ENCODE data around the gene FFAR1.

The FFAR1 gene

DNA sequence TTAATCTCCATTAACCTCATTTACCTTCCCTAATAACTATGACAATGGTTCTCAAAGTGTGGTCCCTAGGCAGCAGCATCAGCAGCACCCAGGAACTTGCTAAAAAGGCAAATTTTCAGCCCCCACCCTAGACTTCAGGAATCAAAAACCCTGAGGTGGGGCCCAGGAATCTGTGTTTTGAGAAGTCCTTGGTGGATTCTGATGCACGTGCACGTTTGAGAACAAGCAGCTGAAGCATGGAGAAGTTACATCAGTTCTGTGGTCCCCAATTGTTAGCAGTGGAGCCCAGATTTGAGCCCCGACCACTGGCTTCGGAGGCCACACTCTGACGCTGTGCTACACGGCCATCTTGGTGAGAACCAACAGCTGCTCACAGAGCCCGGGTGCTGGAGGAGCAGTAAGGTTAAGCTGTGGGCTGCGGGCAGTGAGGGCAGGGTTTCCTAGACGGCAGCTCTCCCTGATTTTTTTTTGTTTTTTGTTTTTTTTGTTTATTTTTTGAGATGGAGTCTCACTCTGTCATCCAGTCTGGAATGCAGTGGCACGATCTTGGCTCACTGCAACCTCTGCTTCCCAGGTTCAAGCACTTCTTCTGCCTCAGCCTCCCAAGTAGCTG, 32.7 kb upstream of the FFAR1 start:
- DNase-seq (ENCODE audit: low read depth in 2 of 2, low spot score in 1 of 2) = no peak

DNA sequence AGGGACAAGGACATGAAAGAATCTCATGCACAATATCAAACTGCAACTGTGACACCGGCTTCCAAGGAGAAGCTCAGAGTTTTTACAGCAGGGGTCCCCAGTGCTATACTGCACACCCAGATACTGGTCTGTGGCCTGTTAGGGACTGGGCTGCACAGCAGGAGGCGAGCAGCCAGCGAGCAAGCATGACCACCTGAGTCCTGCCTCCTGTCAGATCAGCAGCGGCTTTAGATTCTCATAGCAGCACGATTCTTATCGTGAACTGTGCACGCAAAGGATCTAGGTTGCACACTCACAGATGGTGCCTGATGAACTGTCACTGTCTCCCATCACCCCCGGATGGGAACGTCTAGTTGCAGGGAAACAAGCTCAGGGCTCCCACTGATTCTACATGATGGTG, 31.8 kb upstream of the FFAR1 start:
- DNase-seq (ENCODE audit: low read depth in 2 of 2, low spot score in 1 of 2) = no peak

DNA sequence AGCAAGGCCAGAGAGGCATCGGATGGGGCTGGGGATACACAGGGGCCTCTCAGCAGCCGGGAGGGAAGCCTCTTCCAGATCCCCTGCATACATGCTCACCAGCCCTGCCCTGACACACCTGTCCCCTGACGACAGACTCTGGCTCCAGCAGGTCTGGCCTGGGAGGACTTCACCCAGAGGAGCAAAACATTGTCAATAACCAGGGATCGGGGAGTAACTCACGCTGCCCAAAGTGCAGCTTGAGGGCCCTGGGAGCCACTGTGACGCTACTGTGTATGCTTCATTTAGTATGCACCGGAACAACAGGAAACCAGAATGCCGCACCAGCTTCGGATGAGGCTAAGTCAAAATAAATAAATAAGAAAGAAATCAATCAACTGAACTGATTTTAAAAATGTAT, 31.1 kb upstream of the FFAR1 start:
- DNase-seq (ENCODE audit: low read depth in 2 of 2, low spot score in 1 of 2) = no peak

DNA sequence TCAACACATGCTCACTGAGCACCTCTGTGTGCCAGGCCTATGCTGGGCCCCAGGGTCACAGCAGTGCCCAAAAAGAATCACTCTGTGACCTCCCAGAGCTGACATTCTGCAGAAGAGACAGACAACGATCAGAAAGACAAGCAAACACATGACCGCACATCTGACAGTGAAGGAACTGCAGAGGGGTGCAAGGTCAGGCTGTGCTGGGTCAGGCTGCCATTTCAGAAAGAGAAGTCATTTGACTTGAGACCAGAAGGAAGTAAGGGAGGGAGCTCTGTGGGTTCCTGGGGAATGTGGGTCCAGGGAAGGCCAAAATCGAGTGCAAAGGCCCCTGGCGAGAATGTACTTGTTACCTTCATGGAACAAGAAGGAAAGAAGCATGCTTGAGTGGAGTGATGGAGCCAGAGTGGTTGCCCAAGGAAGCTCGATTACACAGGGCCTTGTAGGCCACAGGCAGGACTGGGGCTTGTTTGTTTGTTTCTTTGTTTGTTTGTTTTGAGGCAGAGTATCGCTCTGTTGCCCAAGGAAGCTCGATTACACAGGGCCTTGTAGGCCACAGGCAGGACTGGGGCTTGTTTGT, 30.1 kb upstream of the FFAR1 start:
- DNase-seq (ENCODE audit: low read depth in 2 of 2, low spot score in 1 of 2) = no peak

DNA sequence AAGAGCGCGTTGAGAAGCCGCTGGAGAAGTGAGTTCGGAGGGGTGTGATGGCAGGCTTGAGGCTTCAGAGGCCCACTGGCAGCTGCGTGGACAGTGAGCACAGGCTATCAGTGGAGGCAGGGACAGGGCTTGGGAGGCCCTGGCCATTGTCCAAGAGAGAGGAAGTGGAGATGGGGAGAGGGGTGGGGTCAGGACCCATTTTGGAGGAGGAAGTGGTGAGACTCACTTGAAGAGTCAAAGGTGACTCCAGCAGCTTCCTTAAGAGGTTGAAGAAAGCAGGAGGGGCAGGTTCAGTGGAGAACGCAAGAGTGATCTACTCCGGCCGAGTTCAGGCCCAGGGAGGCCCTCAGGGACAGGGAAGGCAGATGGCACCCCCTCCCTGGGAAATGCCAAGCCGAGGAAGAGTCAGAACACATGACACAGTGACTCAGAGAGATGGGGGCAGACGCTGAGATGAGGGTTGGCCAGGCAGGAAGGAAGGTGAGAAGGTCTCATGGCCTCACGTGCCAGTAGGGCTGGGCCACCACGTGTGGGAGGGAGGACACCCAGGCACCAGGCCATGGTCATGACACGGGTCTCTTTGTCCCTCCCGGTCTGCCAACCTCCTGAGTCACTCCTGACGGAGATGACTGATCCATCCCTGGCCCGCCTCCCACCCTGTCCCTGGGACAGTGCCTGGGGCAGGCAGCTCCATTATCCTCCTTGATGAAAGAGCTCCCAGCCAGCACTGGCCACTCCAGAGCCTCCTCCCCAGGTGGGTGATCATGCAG, 28.8 kb upstream of the FFAR1 start:
- no peak for DNase-seq (ENCODE audit: low read depth in 2 of 2, low spot score in 1 of 2)

DNA sequence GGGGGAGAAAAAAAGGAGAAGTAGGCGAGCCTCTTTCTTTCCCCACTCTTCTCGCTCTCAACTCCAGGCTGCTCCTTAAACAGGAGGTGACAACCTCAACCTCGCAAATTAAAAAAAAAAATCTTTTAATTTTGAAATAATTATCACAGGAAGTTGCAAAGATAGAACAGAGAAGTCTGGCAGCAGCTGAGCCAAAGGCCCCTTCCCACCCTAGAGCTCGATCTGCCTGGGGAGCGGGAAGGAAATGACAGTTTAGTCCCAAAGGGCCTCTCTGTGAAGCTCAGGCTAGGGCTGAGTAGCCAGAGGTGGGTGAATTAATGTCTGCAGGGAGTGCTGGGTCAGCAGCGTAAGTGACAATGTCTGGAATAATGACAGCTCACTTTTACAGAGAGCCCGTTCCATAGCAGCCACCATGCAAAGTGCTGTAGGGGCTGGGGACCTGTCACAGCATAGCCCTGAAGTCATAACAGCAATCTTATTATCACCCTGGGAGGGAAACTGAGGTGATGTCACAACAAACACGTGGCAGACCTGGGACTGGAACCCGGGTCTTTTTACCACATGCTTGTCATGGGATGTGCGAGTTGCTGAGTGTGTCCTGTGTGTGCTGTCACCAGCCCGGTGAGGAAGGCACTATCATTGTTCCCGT, 27.5 kb upstream of the FFAR1 start:
- DNase-seq (ENCODE audit: low read depth in 2 of 2, low spot score in 1 of 2) = no peak

DNA sequence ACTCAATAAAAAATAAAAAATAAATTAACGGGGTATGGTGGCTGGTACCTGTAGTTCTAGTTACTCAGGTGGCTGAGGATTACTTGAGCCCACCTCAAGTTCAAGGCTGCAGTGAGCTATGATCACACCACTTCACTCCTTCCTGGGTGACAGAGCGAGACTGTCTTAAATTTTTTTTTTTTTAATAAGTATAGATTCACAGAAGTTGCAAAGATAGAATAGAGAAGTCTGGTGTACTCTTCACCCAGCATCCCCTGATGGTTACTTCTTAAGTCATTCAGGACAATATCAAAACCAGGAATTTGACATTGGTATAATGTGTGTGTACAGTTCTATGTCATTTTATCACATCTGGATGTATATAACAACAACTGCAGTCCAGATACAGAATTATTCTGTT, 26.4 kb upstream of the FFAR1 start:
- DNase-seq (ENCODE audit: low read depth in 2 of 2, low spot score in 1 of 2) = no peak

DNA sequence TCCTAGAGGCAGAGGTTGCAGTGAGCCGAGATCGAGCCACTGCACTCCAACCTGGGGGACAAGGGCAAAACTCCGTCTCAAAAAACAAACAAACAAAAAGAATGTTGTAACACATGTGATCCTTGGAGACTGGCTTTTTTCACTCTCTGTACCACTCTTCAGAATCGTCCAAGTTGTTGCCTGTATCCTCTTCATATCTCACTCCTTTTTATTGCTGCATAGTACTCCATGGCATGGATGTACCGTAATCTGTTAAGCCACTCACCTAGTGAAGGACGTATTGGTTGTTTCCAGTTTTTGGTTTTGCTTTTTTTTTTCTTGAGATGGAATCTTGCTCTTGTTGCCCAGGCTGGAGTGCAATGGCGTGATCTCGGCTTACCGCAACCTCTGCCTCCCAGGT, 25.7 kb upstream of the FFAR1 start:
- no peak for DNase-seq (ENCODE audit: low read depth in 2 of 2, low spot score in 1 of 2)

DNA sequence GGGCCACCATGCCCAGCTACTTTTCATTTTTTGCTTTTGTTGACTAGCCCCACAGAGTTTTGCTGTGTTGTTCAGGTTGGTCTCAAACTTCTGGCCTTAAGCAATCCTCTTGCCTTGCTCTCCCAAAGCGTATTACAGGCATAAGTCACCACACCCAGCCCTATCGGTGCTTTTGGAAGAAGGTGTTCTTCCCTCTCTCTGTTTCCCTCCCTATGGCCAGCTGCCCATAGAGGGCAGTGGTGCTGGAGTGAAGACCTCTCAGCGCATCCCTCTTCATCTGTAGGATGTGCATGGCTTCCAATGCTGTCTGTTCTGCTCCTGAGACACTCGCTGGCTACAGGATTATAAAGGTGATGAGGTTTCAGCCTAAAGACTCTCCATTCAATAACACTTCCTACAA, 20.1 kb upstream of the FFAR1 start:
- no peak for DNase-seq (ENCODE audit: low read depth in 2 of 2, low spot score in 1 of 2)

DNA sequence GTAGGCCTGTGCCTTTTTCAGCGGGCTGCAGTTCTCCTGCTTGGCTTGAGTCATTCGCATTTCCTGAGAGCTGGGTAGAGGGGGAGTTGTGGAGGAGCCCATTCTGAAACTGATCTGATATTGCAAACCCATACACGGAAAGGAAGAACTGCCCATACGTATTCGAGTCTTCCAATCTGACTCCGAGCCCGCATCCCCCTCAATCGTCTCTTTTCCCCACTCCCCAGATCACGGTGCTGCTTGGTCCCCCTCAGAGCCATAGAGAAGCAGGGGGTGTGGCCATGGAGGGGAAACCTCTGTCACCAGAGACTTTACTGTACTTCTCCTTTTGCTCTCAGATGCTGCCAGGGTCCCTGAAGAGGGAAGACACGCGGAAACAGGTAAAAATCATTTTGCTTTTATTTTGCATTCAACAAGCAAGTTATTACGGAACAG, 18.8 kb upstream of the FFAR1 start, which contains the start of gene CD22:
Gene CD22 (plus strand): TSS at position 337 of the 435 bp plus-strand sequence. CDS start 2,854 bp downstream, outside the sequence.
- no peak for DNase-seq (ENCODE audit: low read depth in 2 of 2, low spot score in 1 of 2)

DNA sequence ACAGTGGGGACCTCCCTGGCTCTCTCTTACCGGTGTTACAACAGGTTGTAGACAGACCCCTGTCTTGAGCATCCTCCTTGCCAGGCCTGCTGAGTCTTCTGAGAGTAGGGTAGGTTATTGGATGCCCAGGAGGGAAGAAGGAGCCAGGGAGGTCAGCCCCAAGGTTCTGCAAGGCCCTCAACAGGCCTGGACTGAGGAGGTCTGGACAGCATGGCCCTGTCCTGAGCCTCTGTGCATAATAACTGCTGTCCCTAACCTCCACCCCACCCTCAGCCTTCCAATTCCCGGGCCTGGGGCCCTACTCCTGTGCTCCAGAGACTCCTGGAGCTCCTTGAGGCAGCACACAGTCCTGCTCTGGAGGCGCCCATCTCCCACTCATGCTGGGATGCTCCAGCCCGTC, 18.4 kb upstream of the FFAR1 start:
- DNase-seq (ENCODE audit: low read depth in 2 of 2, low spot score in 1 of 2) = no peak

DNA sequence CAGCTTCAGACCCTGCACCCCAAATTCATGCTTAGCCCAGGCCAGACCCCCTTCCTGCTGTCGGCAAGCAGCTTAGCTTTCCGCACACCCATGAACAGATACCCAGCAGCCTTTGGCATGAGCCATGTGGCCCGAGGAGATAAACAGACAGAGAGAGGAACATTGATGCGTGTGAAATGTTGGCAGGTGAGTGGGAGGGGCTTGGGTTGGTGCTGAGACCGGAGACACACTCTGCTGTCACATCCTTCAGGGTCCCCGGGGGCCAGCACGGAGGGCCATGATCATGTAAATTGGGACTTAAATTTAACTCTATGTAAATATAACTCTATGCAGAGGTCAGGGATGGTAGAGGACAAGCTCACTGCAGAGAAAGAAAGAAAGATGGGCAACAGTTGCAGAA, 17.2 kb upstream of the FFAR1 start:
- no peak for DNase-seq (ENCODE audit: low read depth in 2 of 2, low spot score in 1 of 2)

DNA sequence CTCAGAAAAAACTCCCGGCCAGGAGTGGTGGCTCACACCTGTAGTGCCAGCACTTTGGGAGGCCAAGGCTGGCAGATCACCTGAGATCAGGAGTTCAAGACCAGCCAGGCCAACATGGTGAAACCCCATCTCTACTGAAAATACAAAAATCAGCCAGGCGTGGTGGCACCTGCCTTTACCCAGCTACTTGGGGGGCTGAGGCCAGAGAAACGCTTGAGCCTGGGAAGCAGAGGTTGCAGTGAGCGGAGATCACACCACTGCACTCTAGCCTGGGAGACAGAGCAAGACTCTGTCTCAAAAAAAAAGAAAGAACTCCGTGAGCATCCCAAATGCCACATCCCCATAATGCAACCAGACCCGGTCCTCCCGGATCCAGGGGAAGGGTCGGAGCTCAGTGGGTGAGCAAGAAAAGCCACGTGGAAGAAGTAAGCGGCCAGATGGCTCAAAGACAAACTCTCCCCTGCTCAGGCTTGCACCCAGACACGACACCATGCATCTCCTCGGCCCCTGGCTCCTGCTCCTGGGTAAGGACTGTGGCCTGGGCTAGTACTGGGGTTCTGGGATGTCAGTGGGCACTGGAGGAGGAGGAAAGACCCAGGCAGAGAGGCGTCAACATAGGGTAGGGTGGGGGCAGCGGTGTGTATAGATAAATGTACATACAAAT, 16.0 kb upstream of the FFAR1 start:
- DNase-seq (ENCODE audit: low read depth in 2 of 2, low spot score in 1 of 2) = no peak

DNA sequence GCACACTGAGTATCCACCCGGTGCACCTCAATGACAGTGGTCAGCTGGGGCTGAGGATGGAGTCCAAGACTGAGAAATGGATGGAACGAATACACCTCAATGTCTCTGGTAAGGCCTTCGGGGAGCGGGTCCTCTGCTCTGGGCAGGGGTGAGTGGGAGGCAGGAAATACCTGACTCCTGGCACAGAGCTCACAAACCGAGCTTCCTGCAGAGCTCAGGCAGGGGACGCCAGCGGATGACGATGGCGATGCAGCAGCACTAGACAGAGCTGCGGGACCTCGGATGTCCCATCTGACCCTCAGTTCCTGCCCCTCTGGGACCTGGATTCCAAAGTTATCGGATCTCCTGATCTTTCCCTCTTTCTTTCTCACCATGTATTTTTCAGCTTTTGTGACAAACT, 14.9 kb upstream of the FFAR1 start:
- no peak for DNase-seq (ENCODE audit: low read depth in 2 of 2, low spot score in 1 of 2)

DNA sequence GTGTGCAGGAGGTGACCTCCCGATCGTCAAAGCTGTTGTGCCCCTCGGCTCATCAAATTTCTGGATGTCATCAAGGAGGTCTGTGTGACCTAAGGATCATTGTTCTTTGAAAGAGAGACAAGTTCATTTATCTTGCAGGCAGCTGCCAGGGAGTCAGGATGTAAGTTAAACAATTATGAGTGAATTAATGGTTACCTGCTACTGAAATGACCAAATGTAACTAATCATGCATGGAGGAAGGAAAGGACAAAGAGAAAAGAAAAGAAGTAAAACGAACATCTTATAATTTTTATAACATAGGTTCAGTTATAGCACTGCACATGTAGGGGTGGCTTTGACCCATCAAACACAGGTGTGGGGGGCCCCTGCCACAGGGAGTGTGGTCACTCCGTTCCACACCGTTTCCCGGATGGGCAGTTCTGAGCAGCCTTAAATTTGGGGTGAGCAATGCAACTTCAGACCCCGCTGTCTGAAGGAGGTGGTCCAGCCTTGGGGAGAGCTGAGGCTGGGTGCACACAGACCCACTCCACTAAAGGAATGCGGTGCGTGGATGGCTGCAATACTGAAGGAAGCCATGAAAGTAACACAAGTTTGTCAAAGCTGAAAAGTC, 13.5 kb upstream of the FFAR1 start:
- no peak for DNase-seq (ENCODE audit: low read depth in 2 of 2, low spot score in 1 of 2)

DNA sequence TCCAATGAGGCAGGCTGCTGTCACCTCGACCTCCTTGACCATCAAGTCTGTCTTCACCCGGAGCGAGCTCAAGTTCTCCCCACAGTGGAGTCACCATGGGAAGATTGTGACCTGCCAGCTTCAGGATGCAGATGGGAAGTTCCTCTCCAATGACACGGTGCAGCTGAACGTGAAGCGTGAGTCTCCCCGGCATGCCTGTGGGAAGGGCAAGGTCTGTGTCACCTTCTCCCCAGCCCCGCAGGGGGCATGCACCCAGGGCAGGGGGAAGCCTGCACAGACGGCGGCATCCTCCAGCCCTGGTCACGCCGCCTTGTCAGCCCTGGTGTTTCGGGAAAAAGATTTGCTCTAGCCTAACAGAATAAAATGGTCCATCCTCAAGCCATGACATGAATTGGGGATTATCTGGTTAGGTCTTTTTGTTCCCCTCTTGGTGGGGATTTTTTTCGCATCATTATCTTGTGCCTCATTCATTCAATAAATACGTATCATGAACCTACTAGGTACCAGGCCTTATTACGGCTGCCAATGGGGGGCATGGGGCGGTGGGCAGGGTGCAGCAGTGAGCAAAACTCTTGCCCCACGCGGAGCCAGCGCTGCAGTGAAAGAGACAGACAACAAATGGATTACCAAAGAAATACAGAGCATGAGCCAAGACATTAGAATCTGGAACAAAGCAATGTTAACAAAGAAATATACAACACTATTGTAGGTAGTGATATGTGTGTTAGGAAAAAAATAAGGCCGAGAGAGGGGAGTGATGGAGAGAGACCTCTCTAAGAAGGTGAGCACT, 11.3 kb upstream of the FFAR1 start:
- DNase-seq (ENCODE audit: low read depth in 2 of 2, low spot score in 1 of 2) = no peak

DNA sequence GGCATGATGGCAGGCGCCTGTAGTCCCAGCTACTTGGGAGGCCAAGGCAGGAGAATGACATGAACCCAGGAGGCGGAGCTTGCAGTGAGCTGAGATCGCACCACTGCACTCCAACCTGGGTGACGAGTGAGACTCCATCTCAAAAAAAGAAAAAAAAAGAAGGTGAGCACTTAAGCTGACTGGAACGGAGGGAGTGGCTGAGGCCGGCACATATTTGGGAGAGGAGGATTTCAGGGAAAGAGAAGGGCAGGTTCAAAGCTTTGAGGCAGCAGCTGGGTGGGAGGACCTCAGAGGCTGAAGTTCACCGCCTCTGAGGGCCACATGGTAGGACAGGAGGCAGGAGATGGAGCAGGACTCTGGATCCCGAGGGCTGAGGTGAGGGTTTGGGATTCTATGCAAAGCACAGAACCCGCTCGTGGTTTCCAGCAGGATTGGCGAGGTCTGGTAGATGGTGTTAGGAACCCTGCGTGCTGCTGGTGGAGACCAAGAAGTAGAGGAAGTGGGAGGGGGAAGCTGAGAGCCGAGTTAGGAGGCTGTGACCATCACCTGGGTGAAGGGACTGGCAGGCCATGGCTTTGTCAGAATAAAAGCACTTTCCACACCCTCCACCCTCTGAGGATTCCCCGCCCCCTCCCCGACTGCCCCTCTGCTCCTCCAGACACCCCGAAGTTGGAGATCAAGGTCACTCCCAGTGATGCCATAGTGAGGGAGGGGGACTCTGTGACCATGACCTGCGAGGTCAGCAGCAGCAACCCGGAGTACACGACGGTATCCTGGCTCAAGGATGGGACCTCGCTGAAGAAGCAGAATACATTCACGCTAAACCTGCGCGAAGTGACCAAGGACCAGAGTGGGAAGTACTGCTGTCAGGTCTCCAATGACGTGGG, 10.4 kb upstream of the FFAR1 start:
- no peak for DNase-seq (ENCODE audit: low read depth in 2 of 2, low spot score in 1 of 2)

DNA sequence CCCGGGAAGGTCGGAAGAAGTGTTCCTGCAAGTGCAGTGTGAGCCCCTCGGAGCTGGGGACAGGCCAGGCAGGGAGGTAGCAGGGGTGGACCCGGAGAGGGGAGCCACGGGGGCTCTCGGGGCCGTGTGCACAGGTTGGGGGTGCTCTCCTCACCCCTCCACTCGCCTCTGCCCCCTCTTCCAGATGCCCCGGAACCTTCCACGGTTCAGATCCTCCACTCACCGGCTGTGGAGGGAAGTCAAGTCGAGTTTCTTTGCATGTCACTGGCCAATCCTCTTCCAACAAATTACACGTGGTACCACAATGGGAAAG, 9.8 kb upstream of the FFAR1 start:
- no peak for DNase-seq (ENCODE audit: low read depth in 2 of 2, low spot score in 1 of 2)

DNA sequence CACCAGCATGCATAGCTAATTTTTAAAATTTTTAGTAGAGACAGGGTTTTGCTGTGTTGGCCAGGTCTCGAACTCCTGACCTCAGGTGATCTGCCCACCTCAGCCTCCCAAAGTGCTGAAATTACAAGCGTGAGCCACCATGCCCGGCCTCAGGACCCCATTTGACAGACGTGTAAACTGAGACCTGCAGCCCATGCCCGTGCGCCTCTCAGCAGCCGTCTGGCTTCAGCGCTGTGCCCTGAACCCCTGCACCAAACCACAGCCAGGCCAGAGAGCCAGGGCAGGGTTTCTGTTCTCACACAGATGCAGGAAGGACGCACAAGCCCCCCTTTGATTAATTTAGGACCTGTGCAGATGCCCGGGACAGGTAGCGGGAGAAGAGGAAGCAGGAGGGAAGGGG, 7.3 kb upstream of the FFAR1 start:
- no peak for DNase-seq (ENCODE audit: low read depth in 2 of 2, low spot score in 1 of 2)

DNA sequence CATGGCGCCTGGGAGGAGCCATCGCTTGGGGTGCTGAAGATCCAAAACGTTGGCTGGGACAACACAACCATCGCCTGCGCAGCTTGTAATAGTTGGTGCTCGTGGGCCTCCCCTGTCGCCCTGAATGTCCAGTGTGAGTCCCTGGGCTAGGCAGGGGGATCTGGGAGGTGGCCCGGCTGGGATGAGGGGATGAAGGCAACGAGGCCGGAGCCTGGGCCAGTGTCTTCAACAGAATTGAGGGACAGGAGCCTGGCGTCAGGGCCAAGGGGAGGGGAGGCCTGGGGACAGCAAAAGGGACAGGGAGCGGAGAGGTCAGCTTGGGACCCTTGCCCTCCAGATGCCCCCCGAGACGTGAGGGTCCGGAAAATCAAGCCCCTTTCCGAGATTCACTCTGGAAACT, 6.7 kb upstream of the FFAR1 start:
- no peak for DNase-seq (ENCODE audit: low read depth in 2 of 2, low spot score in 1 of 2)
